GM18867 (cell line): ENCODE data around the gene TMEM61.

Experiments
- ATAC-seq: cut with Tn5 transposase; IDR thresholded peaks from one replicate; pipeline ENCODE4 v1.9.1; 2021; ENCODE audit warnings: mild to moderate bottlenecking, moderate library complexity; ENCODE audit not compliant: unreplicated experiment

TMEM61 gene

GRCh38 chr1:54984131-54984842, 3.9 kb downstream of the TMEM61 start:
- no peak for ATAC-seq

DNA sequence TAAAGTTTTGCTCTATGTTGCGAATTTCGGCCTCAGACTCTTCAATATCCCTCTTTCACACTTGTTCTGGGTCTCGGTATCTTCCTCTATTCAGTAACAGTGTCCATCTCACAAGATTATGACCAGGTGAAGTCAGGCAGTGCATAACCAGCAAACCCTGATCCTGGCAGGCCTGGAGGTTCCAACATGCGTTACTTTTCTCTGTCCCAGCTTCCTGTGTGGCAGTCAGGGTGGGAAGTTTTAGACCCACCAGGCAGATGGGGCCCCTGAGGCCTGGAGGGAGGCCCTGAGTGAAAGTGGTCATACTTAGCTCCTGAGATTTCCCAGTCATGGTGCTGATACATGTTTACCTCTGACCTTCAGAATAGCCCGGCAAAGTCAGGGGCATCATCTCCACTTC, 5.1 kb downstream of the TMEM61 start:
- ATAC-seq: no peak

- no peak for ATAC-seq
Observed at GRCh38 chr1:54986025-54986424, 5.6 kb downstream of the TMEM61 start.

- ATAC-seq: no peak
Observed at GRCh38 chr1:54986533-54986932, 6.1 kb downstream of the TMEM61 start.

- no peak for ATAC-seq
Observed at GRCh38 chr1:54987427-54987826, 7.0 kb downstream of the TMEM61 start.

- ATAC-seq: no peak
Observed at GRCh38 chr1:54987919-54988705, 7.7 kb downstream of the TMEM61 start.

- no peak for ATAC-seq
Observed at GRCh38 chr1:54988975-54989374, 8.5 kb downstream of the TMEM61 start.

DNA sequence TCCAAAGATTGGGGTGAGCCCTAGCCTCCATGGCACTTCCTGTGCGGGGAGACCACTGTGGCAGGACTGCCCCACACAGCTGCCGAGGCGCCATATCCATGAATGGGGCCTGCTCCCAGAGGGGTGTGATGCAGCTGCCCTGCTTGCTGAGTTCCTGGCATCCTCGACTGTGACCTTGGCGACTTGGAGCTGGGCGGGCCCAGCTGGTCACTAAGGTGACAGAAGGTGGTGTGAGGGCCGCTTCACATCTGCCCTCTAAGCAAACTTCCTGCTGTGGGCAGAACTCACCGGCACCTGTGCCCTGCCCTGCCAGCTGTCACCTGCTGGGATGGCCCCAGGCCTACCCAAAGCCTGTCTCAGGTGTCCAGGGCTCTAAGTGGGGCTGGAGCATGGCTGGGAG, 9.0 kb downstream of the TMEM61 start:
- ATAC-seq: no peak

DNA sequence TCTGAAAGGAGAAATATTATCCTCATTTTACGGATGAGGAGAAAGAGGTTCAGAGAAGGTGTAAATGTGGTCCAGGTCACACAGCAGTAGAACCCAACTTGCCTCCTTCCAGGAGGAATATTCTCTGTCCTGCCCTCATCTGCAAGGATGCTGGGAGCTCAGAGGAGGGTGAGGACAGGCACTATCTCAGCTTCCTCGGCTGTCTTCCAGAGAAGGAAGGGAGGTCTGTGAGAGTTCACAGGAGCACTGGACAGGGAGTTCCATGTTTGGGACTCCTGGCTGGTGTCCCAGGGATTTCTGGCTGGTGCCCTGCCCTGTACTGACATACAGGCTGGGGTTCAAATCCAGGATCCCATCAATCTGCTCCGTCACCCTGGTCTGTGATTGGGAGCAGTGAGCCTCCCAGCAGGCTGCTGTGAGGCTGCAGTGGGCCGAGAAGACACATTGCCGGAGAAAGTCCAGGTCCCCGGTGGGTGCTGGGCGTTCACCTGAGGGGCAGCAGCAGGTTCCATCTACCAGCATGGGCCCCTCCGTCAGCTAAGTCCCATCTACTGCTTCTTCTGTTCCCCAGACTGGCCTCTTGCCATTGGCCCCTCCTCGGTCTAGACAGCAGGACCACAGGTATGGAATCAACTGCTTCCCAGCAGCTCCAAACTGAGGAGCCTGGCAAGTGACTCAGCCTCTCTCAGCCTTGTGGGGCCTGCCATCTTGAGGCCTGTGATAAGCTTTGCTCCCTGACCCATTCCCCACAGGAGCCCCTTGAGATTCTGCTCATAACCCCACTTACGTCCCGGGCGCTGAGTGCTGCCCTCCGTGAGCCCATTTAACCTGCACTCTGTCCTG, 9.8 kb downstream of the TMEM61 start:
- no peak for ATAC-seq

- ATAC-seq: no peak
Observed at GRCh38 chr1:54990916-54991315, 10.5 kb downstream of the TMEM61 start.

DNA sequence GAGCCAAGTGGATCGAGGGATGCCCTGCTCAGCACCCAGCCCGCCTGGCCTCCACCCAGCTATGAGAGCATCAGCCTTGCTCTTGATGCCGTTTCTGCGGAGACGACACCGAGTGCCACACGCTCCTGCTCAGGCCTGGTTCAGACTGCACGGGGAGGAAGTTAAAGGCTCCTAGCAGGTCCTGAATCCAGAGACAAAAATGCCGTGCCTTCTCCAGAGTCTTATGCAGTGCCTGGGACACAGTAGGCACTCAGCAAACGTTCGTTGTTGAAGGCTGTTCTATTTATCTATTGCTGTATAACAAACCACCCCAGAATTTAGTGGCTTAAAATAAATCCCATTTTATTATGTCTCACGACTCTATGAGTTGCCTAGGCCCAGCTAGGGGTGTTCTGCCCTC, 11.5 kb downstream of the TMEM61 start:
- no peak for ATAC-seq

DNA sequence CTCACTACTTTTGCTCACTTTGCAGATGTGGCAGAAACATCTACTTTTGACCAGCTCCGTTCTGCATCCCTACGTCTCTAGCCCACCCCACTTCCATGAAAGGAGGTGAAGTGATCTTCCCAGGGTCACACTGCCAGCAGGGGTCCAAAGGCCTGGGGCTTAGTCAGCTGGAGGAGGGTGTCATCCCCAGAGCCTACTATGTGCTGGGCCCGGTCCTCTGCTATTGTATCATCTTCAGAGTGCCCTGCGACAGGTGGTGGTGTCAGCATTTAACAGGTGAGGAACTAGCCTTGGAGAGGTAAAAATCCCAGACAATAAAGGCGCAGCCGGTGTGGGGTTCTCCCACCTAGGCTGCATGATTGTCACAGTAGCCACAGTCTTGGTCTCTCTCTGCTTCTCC, 12.7 kb downstream of the TMEM61 start:
- no peak for ATAC-seq

DNA sequence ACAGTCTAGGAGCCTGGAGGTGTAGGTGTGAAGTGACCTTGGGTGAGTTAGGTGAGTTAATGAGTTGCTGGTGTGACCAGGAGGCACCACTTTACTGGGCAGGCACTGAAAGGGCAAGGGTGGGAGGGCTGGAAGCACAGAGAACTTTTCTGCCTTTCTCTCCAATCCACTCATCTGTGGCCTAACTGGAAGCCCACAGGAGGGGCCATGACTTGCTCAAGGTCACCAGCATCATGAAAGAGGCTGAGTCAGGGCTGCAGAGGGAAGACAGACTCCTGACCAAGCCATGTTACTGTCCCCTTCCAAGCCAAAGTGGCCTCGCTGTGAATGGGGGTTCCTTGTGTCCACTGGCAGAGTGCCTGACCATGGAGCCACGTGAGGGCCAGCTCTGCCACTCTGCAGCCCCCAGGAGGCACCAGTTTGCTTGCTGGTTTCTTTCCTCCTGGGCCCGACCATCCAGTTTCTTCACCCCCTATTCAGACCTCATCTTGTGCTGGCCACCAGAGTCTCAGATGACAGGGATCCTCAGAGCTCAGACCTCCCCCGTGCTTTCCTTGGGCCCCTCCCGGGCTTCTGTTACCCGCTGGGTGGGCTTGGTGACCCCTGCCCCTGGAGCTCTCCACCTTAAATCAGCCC, 14.0 kb downstream of the TMEM61 start:
- no peak for ATAC-seq

DNA sequence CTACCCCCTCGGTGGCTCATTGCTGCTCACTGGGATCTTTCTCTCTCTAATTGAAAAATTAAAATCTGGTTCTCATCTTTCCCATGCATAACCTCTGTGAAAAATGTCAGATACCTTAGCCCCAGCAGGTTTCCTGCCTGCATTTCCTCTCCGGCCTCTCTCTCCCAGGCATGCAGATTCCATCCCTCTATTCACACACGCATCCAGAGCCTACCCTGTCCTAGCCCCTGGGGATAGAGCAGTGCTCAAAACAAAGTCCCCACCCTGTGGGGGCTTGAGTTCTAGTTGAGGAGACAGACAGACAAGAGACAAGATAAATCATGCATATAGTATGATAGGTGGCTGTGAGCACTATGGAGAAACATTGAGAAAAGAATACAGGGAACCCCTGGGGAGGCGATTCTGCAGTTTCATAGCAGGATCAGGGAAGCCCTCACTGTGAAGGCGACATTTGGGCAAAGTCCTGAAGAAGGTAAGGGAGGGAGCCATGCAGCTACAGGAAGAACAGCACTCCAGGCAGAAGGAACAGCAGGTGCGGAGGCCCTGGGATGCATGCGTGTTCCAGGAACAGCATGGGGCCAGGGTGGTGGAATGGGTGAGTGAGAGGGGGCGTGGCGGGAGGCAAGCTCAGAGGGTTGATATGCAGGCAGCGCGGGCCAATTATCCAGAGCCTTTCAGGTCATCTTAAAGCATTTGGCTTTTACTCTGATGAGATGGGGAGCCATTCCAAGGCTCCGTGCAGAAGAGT, 14.8 kb downstream of the TMEM61 start:
- ATAC-seq: no peak

GRCh38 chr1:54995835-54996234, 15.4 kb downstream of the TMEM61 start:
- ATAC-seq: no peak

GRCh38 chr1:54996359-54996868, 16.0 kb downstream of the TMEM61 start:
- ATAC-seq: peak; percentile 81

- ATAC-seq: no peak
Observed at GRCh38 chr1:54996869-54997710, 16.7 kb downstream of the TMEM61 start.

DNA sequence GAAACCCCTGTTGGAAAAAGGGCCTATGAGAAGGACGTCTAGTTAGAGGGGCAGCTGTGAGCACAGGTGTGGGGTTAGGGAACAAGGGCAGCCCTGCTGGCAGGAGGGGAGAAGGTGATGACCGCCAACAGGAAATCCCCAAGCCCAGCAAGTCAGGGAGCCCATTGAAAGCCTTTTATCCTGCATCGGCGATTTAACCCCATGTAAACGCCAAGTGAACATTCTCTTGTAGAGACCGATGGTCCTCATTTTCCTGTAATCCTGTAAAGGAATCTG, 17.2 kb downstream of the TMEM61 start:
- no peak for ATAC-seq

GRCh38 chr1:54998100-54998499, 17.7 kb downstream of the TMEM61 start:
- ATAC-seq: no peak

DNA sequence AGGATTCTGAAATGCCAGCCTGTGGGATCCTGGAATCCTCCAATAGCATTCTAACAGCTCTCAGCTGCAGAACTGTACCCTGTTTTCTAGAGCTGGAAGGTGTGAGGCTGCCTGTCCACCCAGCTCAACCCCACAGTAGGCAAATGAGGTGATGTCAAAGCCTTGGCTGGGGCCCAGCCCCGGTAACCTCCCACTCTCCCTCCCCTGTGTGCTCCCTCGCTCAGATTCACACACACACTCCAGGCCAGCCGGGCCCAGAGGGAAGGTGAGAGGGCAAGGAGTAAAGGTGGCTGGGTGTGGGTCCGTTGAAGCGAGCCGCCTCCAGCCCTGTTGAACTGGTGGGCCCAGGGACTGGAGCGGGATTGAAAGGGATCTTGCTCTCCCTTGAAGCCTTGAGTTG, 18.2 kb downstream of the TMEM61 start, which contains the start of gene BSND:
TSS of gene BSND (plus strand) at position 257 of the 400 bp plus-strand sequence. CDS start 254 bp downstream, outside the sequence.
- peak; percentile 66 for ATAC-seq
